NCI-H774 (cell line): ENCODE data around the gene PRPF39.
"Not testable (repeated sequence)": the region's sequence is repeated elsewhere in the genome, so short reads cannot be mapped to it uniquely, and the experiment has no call there.

Experiments used
- DNase-seq: peaks from one replicate; lab custom pipeline; 2025; lab: John Stamatoyannopoulos, UW

The PRPF39 gene

GRCh38 chr14:45081096-45081495 is 2.8 kb upstream of the PRPF39 start:
- not testable (repeated sequence) for DNase-seq

DNA sequence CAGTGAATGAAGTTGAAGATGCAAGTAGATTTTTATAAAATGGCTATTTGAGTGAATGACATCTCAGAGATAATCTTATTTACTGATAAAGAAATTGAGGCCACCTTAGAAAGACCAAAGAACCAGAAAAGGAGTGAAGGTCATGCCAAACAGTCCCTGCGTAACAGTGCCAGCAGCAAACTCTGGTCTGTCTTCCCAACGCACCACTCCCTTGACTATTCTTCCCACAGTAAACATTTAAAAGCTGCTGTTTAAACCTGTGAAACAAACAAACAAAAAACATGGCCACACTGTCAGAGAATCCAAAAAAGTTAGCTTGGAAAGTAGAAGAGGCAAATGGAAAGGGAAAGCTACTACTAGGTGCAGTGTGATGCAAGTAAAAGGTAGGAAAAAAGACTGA is 1.5 kb upstream of the PRPF39 start:
- no peak for DNase-seq

GRCh38 chr14:45083617-45083975 is 320 bp upstream of the PRPF39 start:
- no peak for DNase-seq

DNA sequence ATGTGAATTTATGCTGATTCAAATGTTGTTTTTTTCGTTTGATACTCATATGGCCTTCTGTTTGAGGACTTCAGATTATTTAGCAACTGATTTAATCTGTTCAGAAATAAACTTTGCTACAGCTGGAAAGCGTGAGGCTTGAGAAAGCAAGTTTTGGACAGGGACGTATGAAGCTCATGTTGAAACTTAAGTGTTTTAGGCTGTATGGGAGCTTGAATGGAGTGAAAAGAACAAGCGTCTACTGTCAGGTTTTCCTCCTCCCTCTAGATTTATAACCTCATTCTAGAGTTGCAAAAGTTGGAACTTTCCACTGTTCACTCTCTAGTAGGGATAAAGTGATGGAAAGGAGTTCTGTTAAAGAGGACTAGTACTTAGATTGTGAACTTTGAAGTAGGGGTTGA is 1.0 kb downstream of the PRPF39 start:
- no peak for DNase-seq

GRCh38 chr14:45089813-45090212 is 5.9 kb downstream of the PRPF39 start:
- no peak for DNase-seq

DNA sequence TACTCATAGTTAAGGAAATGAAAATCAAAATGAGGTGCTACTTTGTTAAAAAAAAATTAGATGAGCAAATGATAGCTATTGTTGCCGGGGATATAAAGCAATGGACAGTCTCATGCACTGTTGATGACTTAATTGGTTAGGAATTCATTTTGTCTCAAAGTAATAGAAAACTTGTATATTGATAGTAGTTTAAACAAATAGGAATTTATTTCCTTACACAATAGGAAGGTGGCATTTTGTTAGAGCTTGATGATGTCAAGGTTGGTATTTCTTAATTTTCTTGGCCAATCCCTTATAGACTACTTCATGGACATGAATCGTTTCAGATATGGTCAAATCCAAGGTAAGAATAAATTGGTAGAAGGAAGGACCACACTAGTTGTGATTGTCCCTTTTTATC is 7.8 kb downstream of the PRPF39 start:
- DNase-seq = no peak

- DNase-seq = no peak
Observed at GRCh38 chr14:45094275-45094674, 10.4 kb downstream of the PRPF39 start.

- DNase-seq = no peak
Observed at GRCh38 chr14:45095143-45095542, 11.2 kb downstream of the PRPF39 start.

- no peak for DNase-seq
Observed at GRCh38 chr14:45096218-45096617, 12.3 kb downstream of the PRPF39 start.

DNA sequence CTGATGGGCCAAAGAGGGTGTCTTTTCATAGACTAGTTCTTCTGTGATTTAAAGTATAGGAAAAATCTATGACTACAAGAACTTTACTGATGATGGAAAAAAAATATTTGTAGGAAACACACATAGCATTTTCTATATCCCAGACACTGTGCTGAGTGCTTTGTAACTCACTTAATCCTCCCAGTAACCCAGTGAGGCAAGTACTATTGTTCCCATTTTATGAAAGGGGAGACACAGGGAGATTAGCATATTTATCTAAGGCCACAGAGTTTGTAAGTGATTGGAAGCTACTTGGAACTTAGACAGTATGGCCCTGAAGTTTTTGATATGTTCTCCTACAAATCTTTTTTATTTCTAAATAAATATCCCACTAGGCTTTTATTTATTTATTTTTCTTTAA is 19.9 kb downstream of the PRPF39 start:
- DNase-seq = no peak

DNA sequence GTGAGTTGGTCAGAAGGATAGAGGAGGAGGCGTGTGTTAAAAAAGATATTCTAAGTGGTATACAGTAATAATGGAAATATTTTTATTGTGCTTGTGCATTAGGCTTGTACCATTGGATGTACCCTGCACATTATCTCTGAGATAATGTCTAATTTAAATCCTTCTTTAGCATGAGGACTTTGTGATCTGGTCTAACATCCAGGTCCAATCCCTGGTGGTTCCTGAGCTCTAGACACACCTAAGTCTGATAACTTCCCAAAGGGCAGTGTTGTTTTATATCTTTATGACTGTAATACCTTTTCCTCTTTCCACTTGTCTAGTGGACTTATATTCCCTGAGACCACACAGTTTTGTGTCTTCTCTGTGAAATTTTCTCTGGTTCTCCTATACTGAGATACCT is 20.6 kb downstream of the PRPF39 start:
- DNase-seq = no peak

- peak; percentile 6 for DNase-seq
Observed at GRCh38 chr14:45112896-45113781, 29.2 kb downstream of the PRPF39 start.

DNA sequence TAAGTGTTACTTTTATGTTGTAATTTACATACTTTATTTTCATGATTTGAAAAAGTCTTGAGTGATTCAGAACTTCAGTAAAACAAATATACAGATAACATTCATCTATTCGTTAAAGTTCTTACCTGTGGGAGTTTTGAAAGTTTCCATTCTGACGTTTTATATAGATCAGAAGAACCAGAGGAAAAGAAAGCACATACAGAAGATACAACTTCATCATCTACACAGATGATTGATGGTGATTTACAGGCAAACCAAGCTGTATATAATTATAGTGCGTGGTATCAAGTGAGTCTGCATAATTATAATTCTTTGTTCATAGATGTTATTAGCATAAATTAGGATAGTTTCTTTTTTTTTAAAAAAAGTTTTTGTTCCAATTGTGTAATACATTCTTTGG is 30.4 kb downstream of the PRPF39 start:
- no peak for DNase-seq

- DNase-seq = no peak
Observed at GRCh38 chr14:45118594-45118993, 34.7 kb downstream of the PRPF39 start.

GRCh38 chr14:45120096-45120495 is 36.2 kb downstream of the PRPF39 start:
- DNase-seq = no peak

DNA sequence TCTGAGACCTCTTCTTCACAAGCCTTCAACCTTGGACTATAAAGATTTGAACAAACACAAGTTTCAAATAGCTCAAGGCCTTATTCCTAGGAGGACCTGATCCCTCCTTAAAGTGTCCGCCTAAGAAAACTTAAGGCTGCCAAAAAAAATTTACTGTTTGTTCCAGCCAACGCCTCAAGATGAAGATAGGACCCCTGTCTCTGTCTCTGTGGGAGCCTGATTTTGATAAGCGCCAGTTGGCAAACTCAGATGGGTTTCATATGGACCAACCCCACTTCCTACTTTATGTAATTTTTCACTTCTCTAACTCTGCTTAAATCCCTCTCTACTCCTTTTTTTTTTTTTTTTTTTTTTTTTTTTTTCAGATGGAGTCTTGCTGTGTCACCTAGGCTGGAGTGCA is 39.4 kb downstream of the PRPF39 start:
- DNase-seq = no peak

GRCh38 chr14:45125754-45126153 is 41.8 kb downstream of the PRPF39 start:
- DNase-seq = no peak

DNA sequence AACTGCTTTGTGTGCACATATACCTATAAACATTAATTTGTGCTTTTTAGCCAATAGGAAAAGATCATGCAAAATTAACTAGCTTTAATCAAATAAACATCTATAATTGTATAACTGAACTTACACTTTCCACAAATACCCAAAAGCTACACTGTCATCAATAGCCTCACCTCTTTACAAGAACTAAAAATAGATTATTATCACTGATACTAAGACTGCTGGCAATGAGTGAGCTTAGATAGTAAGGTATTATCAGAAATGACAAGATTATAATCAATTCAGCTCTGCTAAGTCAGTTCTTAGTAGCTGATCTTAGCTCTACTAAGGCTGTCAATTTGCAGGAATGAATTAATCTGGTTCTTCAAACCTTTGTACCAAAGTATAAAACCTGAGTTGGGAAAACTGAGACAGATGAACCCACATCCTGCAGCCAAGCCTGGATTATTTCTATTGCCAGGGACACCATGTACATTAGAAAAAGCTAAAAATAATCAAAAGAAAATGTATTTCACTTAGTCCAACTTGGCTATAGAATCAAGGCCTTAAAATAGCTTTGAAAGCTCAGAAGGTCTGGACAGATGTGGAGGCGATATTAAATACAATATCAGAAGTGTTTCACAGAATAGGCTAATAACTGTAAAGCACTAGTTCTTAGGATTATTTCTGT is 45.2 kb downstream of the PRPF39 start:
- no peak for DNase-seq

DNA sequence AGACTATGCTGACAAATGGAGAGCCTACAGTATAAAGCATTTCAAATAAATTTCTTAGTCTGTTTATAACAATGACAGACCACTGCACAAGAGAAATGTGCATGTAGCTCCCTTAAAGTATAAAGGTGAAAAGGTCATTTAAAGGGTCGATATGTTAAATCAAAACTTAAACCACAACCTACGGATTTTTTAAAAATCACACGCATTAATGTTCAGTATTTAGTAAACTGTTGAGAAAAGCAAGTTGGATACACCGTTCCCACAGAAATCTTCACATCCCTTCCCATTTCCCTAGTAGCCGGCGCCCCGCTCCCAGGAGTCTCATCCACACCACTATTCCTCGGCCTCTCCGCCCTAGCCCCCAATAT is 49.8 kb downstream of the PRPF39 start:
- DNase-seq = no peak

GRCh38 chr14:45134051-45134958 is 50.4 kb downstream of the PRPF39 start, which contains the start of gene FKBP3:
Gene FKBP3, minus strand, starts transcription at chr14:45134481. Its CDS starts 25 bp downstream, at chr14:45134456.
- DNase-seq = peak; percentile 98

DNA sequence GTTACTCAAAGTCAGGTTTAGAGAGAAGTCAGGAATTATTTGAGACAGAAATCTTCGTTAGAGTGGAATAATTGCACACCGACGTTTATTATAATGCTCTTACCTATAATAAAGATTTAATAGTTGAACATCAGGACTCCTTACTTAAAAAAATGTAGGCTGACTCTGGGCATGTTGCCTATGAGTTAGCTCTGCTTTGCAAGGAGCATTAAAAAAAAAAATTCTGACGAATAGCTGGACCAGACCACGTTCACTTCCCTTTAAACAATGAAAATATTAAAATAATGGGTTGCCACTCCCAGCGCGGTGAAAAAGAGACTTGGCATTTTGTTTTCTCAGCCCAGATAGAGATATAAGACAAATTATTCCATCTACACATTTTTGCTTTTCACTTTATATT is 51.2 kb downstream of the PRPF39 start:
- no peak for DNase-seq

DNA sequence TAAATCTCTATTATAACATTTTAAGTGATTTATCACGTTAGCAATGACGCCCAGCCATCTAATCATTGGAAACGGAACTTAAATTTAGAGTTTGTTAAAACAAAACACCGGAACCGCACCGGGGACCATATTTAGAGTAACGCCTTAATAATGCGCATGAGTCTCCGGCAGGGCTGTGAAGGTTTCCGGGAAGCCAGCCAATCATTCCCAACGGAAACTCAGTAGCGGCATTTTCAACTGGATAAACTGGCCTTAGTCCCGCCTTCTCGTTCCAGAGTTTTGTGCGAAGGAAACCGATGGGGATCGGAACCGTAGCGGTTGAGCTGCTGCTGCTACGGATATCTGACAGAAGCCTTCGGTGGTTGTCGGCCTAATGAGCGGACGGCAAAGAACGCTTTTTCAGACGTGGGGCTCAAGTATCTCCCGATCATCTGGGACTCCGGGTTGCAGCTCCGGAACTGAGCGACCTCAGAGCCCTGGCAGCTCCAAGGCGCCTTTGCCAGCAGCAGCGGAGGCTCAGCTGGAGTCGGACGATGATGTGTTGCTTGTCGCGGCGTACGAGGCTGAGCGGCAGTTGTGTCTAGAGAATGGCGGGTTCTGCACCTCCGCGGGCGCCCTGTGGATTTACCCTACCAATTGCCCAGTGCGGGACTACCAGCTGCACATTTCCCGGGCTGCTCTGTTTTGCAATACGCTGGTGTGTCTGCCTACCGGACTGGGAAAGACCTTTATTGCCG is 51.9 kb downstream of the PRPF39 start, which contains the start of gene FANCM:
TSS of gene FANCM (plus strand) at position 272 of the 737 bp plus-strand sequence. CDS start at position 374, 102 bp downstream.
- DNase-seq = peak; percentile 94
